GM18526 (cell line): Measurements from ENCODE around the gene ULK4.

ENCODE experiments used
- POLR2A ChIP-seq: IDR thresholded peaks from 3 replicates; pipeline ENCODE4 v1.6.1; 2011; ENCODE audit not compliant: insufficient read length; ENCODE audit errors: extremely low read depth

The ULK4 gene

DNA sequence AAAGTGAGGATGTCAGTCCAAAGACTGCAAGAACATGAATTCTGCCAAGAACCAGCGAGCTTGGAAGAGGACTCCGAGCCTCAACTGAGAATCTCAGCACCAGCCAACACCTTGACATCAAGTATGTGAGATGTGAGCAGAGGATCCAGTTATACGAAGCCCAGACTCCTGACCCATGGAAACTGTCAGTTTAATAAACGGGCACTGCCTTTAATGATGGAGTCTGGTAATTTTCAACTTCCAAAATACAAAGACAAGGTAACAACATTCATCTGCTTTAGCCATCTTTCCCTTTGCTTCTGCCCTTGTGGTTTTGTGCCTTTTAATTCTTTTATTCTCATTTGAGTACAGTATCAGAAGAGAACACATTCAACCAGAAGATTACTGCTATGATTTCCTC is 211.9 kb downstream of the ULK4 start:
- TF ChIP-seq POLR2A, result no peak

DNA sequence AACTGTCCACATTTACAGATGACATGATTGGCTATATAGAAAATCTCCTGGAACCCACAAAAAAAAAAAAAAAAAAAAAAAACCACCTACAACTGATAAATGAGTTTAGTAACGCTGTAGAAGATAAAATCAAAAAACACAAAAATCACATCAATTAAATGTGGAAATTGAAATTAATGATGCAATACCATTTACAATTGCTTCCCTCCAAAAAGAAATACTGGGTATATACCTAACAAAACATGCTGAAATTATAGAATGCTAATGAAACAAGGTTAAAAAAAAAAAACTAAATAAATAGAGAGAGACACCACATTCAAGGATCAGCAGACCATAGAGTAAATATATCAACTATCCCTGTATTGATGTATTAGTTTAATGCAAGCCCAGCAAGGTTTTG is 215.7 kb downstream of the ULK4 start:
- TF ChIP-seq POLR2A, result no peak

- TF ChIP-seq POLR2A, result no peak
These were observed 219.8 kb downstream of the ULK4 start for GRCh38 chr3:41742121-41742520.

DNA sequence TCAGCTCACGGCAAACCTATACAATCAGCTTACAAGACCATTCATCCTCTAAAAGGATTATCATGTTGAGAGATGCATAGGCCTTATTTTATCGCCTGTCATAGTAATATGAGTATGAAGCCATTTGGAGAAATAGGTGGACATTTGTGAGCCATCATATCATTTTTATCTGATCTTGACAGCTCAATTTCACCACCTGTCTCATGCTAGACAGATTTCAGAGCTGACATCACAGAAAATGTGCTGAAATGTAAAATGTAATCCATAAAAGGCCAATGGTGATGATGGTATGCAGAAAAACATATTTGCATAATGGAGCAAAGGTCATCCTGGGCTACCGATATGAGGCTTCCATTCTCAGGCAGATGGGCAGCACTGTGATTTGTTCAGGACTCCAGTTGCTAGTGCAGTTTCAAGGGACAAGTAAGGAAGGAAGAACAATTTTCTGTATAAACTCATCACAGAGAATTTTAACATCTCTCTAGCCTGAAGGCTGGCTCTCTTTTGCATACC is 221.5 kb downstream of the ULK4 start:
- TF ChIP-seq POLR2A, result no peak

DNA sequence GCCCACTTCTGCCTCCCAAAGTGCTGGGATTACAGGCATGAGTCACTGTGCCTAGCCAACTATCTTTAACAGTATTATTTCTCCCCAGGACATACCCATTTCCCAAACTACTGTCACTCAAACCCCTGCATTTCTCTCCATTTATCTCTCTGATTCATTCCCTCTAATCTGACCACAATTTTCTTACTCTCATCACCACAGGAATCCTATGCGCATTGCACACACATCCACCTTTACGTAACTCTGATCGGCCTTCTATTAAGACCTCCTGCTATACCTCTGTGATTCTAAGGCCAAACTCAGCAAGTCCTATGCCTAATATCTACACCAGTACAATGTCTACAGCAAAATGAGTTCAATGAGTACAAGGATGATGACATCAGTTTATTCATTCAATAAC is 235.0 kb downstream of the ULK4 start:
- TF ChIP-seq POLR2A, result no peak

DNA sequence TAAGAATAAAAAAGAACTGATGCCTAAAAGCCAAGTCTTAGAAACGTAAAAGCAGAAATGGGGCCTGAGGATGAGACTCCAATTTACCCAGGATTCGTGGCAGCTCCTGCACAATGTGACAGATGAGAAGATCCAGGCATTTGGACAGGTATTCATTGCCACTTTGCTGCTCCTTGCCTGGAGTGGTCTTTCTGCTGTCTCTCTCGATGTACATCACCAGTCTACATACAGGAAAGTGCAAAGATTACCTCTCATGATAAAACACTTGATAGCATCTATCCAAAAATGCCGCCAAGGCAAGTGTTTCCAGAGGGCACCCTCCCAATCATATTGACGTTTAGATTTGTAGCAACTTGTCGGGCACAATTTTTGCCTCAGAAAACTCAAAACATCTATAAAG is 244.3 kb downstream of the ULK4 start:
- no peak for TF ChIP-seq POLR2A

- no peak for TF ChIP-seq POLR2A
These were observed 245.4 kb downstream of the ULK4 start for GRCh38 chr3:41716471-41716870.

GRCh38 chr3:41715376-41715775 is 246.5 kb downstream of the ULK4 start:
- TF ChIP-seq POLR2A, result no peak

GRCh38 chr3:41711651-41712050 is 250.3 kb downstream of the ULK4 start:
- no peak for TF ChIP-seq POLR2A

DNA sequence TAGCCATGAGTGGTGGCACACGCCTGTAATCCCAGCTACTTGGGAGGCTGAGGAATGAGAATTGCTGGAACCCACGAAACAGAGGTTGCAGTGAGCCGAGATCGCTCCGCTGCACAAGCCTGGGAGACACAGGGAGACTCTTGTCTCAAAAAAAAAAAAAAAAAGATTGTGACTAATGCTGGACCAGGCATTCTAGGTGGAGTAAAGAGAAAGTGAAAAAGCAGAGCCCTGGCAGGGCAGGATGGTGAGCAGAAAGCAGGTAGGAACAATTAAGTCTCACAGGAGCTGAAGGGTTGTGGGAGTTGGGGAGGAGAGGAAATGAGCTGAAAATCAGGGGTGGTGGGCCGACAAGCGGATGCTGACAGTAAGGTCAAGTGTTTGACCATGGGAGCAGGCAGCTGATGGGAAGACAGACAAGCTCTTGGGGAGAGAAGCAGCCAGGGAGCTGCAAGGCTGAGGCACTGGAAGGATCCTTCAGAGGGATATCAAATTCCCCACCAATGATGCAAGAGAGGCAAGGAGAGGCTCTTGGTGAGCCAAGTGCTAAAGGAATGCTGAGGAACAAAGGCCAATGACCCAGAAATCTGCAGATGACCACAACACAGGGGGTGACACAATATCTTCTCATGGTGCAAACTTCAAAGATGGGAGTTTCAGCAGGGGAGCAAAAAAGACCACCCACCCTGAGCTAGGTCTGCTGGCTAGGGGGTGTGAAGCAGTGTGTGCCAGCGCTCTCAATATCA is 251.1 kb downstream of the ULK4 start:
- TF ChIP-seq POLR2A, result no peak

DNA sequence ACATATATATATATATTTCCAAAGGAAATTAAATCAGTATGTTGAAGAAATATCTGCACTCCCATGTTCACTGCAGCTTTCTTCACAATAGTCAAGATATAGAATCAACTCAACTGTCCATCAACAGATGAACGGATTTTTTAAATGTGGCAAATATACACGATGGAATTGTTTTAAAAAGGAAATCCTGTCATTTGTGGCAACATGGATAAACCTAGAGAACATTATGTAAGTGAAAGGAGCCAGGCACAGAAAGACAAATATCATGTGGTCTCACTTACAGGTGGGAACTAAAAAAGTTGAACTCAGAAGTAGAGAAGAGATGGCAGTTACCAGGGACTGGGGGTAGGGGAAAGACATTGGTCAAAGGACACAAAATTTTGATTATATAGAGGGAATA is 253.7 kb downstream of the ULK4 start:
- TF ChIP-seq POLR2A, result no peak

- TF ChIP-seq POLR2A, result no peak
These were observed 256.0 kb downstream of the ULK4 start for GRCh38 chr3:41705893-41706292.

DNA sequence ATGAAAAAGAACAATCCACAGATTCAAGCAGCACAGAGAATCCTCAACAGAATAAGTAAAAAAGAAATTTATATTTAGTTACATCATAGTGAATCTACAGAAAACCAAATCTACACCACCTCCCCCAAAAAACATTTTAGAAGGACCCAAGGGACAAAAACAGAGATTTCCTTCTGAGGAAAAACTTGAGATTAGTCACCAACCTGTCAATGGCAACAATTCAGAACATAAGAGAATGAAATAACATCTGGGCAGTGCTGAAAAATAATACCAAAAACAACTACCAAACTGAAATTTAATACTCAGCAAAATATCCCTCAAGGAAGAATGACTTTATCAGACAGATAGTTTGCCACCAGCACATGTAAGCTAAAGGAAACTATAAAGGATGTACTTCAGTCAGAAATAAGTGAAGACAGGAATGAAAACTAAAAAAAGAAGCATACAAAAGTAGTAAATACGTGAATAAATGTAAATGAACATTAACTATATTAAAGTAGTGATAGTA is 260.7 kb downstream of the ULK4 start:
- no peak for TF ChIP-seq POLR2A

GRCh38 chr3:41700155-41700554 is 261.7 kb downstream of the ULK4 start:
- TF ChIP-seq POLR2A, result no peak

GRCh38 chr3:41698898-41699297 is 263.0 kb downstream of the ULK4 start:
- no peak for TF ChIP-seq POLR2A

GRCh38 chr3:41697702-41698101 is 264.2 kb downstream of the ULK4 start:
- no peak for TF ChIP-seq POLR2A

DNA sequence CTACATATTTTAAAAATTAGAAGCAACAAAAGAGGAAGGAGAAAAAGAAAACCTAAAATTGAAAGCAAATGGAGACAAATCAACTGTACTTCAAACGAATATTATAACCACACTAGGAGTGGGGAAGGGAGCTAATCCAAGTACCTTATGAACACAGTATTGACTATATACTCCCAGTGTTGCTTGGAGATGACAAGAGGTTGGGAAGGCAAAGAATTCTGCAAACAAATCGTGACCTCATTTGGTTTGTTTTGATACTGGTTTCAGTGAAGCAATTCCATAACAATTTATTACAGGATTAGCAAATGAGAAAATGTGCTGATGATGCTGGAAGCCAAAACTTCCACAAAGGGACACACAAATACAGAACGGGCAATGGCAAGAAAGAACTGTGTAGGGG is 268.1 kb downstream of the ULK4 start:
- no peak for TF ChIP-seq POLR2A
